GM19468 (cell line): Measurements from ENCODE around the gene C9.
"Not testable (repeated sequence)": the region's sequence is repeated elsewhere in the genome, so short reads cannot be mapped to it uniquely, and the experiment has no call there.

Experiments
- ATAC-seq: cut with Tn5 transposase; IDR thresholded peaks from one replicate; pipeline ENCODE4 v1.9.1; 2021; ENCODE audit warnings: mild to moderate bottlenecking, moderate library complexity, moderate number of reproducible peaks; ENCODE audit not compliant: unreplicated experiment; ENCODE audit errors: extremely low read depth

C9 gene

GRCh38 chr5:39272869-39273231 lies 91.4 kb downstream of the C9 start:
- not testable (repeated sequence) for ATAC-seq

- peak; percentile 52 for ATAC-seq
Observed at GRCh38 chr5:39270225-39270848, 94.0 kb downstream of the C9 start.

- no peak for ATAC-seq
Observed at GRCh38 chr5:39267186-39267585, 97.1 kb downstream of the C9 start.

- no peak for ATAC-seq
Observed at GRCh38 chr5:39266442-39266841, 97.9 kb downstream of the C9 start.

GRCh38 chr5:39264528-39264927 lies 99.8 kb downstream of the C9 start:
- ATAC-seq, result peak; percentile 48

- no peak for ATAC-seq
Observed at GRCh38 chr5:39262981-39263380, 101.3 kb downstream of the C9 start.

GRCh38 chr5:39260095-39260494 lies 104.2 kb downstream of the C9 start:
- no peak for ATAC-seq

GRCh38 chr5:39257554-39257953 lies 106.7 kb downstream of the C9 start:
- ATAC-seq, result no peak

GRCh38 chr5:39256477-39257235 lies 107.6 kb downstream of the C9 start:
- ATAC-seq, result no peak

GRCh38 chr5:39255406-39255805 lies 108.9 kb downstream of the C9 start:
- ATAC-seq, result no peak

- ATAC-seq, result no peak
Observed at GRCh38 chr5:39254671-39255070, 109.6 kb downstream of the C9 start.

GRCh38 chr5:39253196-39253595 lies 111.1 kb downstream of the C9 start:
- no peak for ATAC-seq

GRCh38 chr5:39249564-39250274 lies 114.6 kb downstream of the C9 start:
- ATAC-seq, result no peak

- ATAC-seq, result no peak
Observed at GRCh38 chr5:39249069-39249468, 115.2 kb downstream of the C9 start.

GRCh38 chr5:39240750-39241149 lies 123.5 kb downstream of the C9 start:
- ATAC-seq, result no peak

- ATAC-seq, result no peak
Observed at GRCh38 chr5:39238366-39239105, 125.8 kb downstream of the C9 start.

- ATAC-seq, result no peak
Observed at GRCh38 chr5:39236718-39237117, 127.6 kb downstream of the C9 start.

- no peak for ATAC-seq
Observed at GRCh38 chr5:39235648-39236047, 128.6 kb downstream of the C9 start.

- not testable (repeated sequence) for ATAC-seq
Observed at GRCh38 chr5:39234494-39234893, 129.8 kb downstream of the C9 start.
